CD14-positive monocyte (primary cell): Measurements from ENCODE around the gene ASPN. TPM values are rescaled to one million over a fixed set of nuclear protein-coding genes. Genes with fewer than 3 reads are reported as not detected.

ENCODE experiments used
- DNase-seq, 3 donors: peaks; one replicate each; pipeline ENCODE4 v3.0.0-alpha.2; 2011 to 2022
- H2AFZ ChIP-seq: 2 replicates; pipeline ENCODE4 v1.6.0; 2012; ENCODE audit warnings: mild to moderate bottlenecking, low read depth, low read length, inconsistent platforms; ENCODE audit not compliant: insufficient read depth, poor library complexity, severe bottlenecking
- H3K27ac ChIP-seq, 2 donors: 1 replicate in 1 of 2; 2 replicates in 1 of 2; pipeline ENCODE4 v1.5.1; 2012 to 2013; ENCODE audit warnings: low read length in 2 of 2, control low read depth in 1 of 2, inconsistent platforms in 1 of 2, low read depth in 1 of 2, mild to moderate bottlenecking in 1 of 2
- H3K27me3 ChIP-seq, 2 donors: one replicate each; pipeline versions ENCODE4 v1.6.0 to v1.6.1; 2011 to 2013; ENCODE audit warnings: low read length in 2 of 2; ENCODE audit not compliant: control insufficient read depth in 2 of 2, insufficient read depth in 2 of 2
- H3K36me3 ChIP-seq, 2 donors: replicated peaks in 1 of 2; 1 replicate in 1 of 2; 2 replicates in 1 of 2; pipeline versions ENCODE4 v1.5.1 to v1.6.1; 2012 to 2013; ENCODE audit warnings: low read length in 2 of 2, control low read depth in 1 of 2, inconsistent platforms in 1 of 2, mild to moderate bottlenecking in 1 of 2; ENCODE audit not compliant: insufficient read depth in 2 of 2, control insufficient read depth in 1 of 2
- H3K4me1 ChIP-seq, 2 donors: 1 replicate in 1 of 2; 2 replicates in 1 of 2; pipeline versions ENCODE4 v1.5.1 to v1.6.1; 2012 to 2013; ENCODE audit warnings: low read length in 2 of 2, control low read depth in 1 of 2, inconsistent platforms in 1 of 2, mild to moderate bottlenecking in 1 of 2, moderate library complexity in 1 of 2; ENCODE audit not compliant: insufficient read depth in 2 of 2, control insufficient read depth in 1 of 2
- H3K4me2 ChIP-seq: replicated peaks from 2 replicates; pipeline ENCODE3; 2012; ENCODE audit warnings: low read length, moderate library complexity, mild to moderate bottlenecking; ENCODE audit not compliant: poor library complexity, severe bottlenecking; ENCODE audit errors: extremely low read depth
- H3K4me3 ChIP-seq, 3 experiments: fragments of 200-600 bp in 1 of 3; sonication (generic) in 1 of 3; replicated peaks in 1 of 3; 1 replicate in 2 of 3; 2 replicates in 1 of 3; pipeline ENCODE4 v1.5.1; 2011 to 2013; ENCODE audit warnings: low read length in 3 of 3, mild to moderate bottlenecking in 3 of 3, control low read depth in 2 of 3, low read depth in 2 of 3, inconsistent platforms in 1 of 3, moderate library complexity in 1 of 3
- H3K79me2 ChIP-seq: 2 replicates; pipeline ENCODE4 v1.6.0; 2012; ENCODE audit warnings: mild to moderate bottlenecking, control low read depth, inconsistent platforms, low read length, moderate library complexity; ENCODE audit not compliant: insufficient read depth
- H3K9ac ChIP-seq: 2 replicates; pipeline ENCODE4 v1.6.0; 2017; ENCODE audit warnings: low read length, mild to moderate bottlenecking; ENCODE audit not compliant: insufficient read depth, poor library complexity, severe bottlenecking
- H3K9me3 ChIP-seq, 2 donors: replicated peaks in 1 of 2; 1 replicate in 1 of 2; 2 replicates in 1 of 2; pipeline versions ENCODE4 v1.5.1 to v1.6.1; 2012 to 2013; ENCODE audit warnings: low read length in 2 of 2, control low read depth in 1 of 2; ENCODE audit not compliant: control insufficient read depth in 1 of 2, insufficient read depth in 1 of 2
- H4K20me1 ChIP-seq: 2 replicates; pipeline ENCODE4 v1.6.0; 2012; ENCODE audit warnings: mild to moderate bottlenecking, low read length, control low read depth, moderate library complexity; ENCODE audit not compliant: insufficient read depth
- H3K27ac Mint-ChIP-seq, 7 donors: one replicate each; pipeline ENCODE4 v1.8.0; 2020; ENCODE audit warnings: mild to moderate bottlenecking in 7 of 7, mixed read lengths in 7 of 7, moderate library complexity in 6 of 7, inconsistent platforms in 2 of 7
- H3K27me3 Mint-ChIP-seq, 3 donors: one replicate each; pipeline ENCODE4 v1.8.0; 2021 to 2022; ENCODE audit warnings: low read depth in 3 of 3, mild to moderate bottlenecking in 3 of 3, mixed read lengths in 3 of 3, moderate library complexity in 3 of 3, inconsistent platforms in 1 of 3
- H3K36me3 Mint-ChIP-seq, 2 donors: one replicate each; pipeline ENCODE4 v1.8.0; 2020; ENCODE audit warnings: mixed read lengths in 2 of 2, inconsistent platforms in 1 of 2, mild to moderate bottlenecking in 1 of 2
- H3K4me1 Mint-ChIP-seq: one replicate; pipeline ENCODE4 v1.8.0; 2020; ENCODE audit warnings: mild to moderate bottlenecking, mixed read lengths
- H3K4me3 Mint-ChIP-seq, 2 donors: one replicate each; pipeline ENCODE4 v1.8.0; 2020; ENCODE audit warnings: mild to moderate bottlenecking in 2 of 2, mixed read lengths in 2 of 2, moderate library complexity in 1 of 2
- H3K9me3 Mint-ChIP-seq, 7 donors: one replicate each; pipeline ENCODE4 v1.8.0; 2020 to 2022; ENCODE audit warnings: mixed read lengths in 7 of 7, mild to moderate bottlenecking in 6 of 7, moderate library complexity in 6 of 7, inconsistent platforms in 2 of 7
- CTCF ChIP-seq: fragments of 200-600 bp; IDR thresholded peaks from one replicate; pipeline ENCODE4 v1.8.0; 2022; ENCODE audit warnings: antibody characterized with exemption, mild to moderate bottlenecking
- WGBS: methylation state at CpG from one replicate; pipeline ENCODE4 v1.1.5; 2013; ENCODE audit warnings: missing lambda C conversion rate; ENCODE audit not compliant: insufficient coverage; 5-methylcytosine and 5-hydroxymethylcytosine counted together
- intact Hi-C, 2 donors: fragments of 100-400 bp; cut with micrococcal nuclease; formaldehyde crosslinking; loops; one replicate each; pipeline versions ENCODE4 v1.15.0 to v1.15.1; 2023
- polyA plus RNA-seq, 3 donors: library from polyadenylated mRNA; depleted of rRNA in 1 of 3; unstranded in 2 of 3; stranded (reverse) in 1 of 3; fragments of 300-500 nt in 2 of 3; fragments of >200 nt in 1 of 3; fragmentation: Illumina TruSeq in 2 of 3; gene quantifications; 1 replicate in 2 of 3; 2 replicates in 1 of 3; pipeline ENCODE4 v1.2.3, GENCODE V29; 2012 to 2021

Gene ASPN
- polyA plus RNA-seq, 3 donors, result not detected

- H3K27me3 ChIP-seq, result no peaks in the 10 kb centered on the region
- WGBS, result no CpG with 5 or more reads among the region's 5 CpGs
- H3K4me2 ChIP-seq, result no peak overlapping the region
- no peak overlapping the region for H3K9ac ChIP-seq
- Mint-ChIP-seq H3K4me1 (no peaks in the 10 kb centered on the region), H3K27me3 (peaks cover 0 to 2% (median 2%) of the 10 kb centered on the region in 3 donors), H3K27ac (no peak overlapping the region), H3K4me3 (no peak overlapping the region), H3K9me3 (no peaks in the 10 kb centered on the region), H3K36me3 (peaks cover 5 to 13% of the 10 kb centered on the region in 2 donors)
- no peak overlapping the region for H3K4me3 ChIP-seq
- no peaks in the 10 kb centered on the region for H4K20me1 ChIP-seq
- H3K27ac ChIP-seq, result no peak overlapping the region
- no peaks in the 10 kb centered on the region for H3K9me3 ChIP-seq
- no peak for TF ChIP-seq CTCF
- no peaks in the 10 kb centered on the region for H3K36me3 ChIP-seq
- H2AFZ ChIP-seq, result no peak overlapping the region
- DNase-seq, result no peak
- no peaks in the 10 kb centered on the region for H3K79me2 ChIP-seq
- H3K4me1 ChIP-seq, result no peaks in the 10 kb centered on the region
- intact Hi-C loops, result no loop called here
Measured at GRCh38 chr9:92432350-92432749, 50.0 kb downstream of the ASPN start.

GRCh38 chr9:92429836-92430235, 52.5 kb downstream of the ASPN start:
- peaks cover 0 to 2% (median 0%) of the 10 kb centered on the region in 3 donors for H3K27me3 Mint-ChIP-seq
- Histone ChIP-seq H3K27ac (no peak overlapping the region), H3K79me2 (no peaks in the 10 kb centered on the region), H3K9ac (no peak overlapping the region), H3K4me2 (no peak overlapping the region), H3K27me3 (no peaks in the 10 kb centered on the region), H2AFZ (no peak overlapping the region), H3K4me1 (no peaks in the 10 kb centered on the region), H3K9me3 (no peaks in the 10 kb centered on the region), H3K36me3 (no peaks in the 10 kb centered on the region), H4K20me1 (no peaks in the 10 kb centered on the region), H3K4me3 (no peak overlapping the region)
- intact Hi-C loops, result no loop called here
- no peak overlapping the region for H3K4me3 Mint-ChIP-seq
- no peaks in the 10 kb centered on the region for H3K4me1 Mint-ChIP-seq
- no peak for DNase-seq
- no peak for TF ChIP-seq CTCF
- no peaks in the 10 kb centered on the region for H3K9me3 Mint-ChIP-seq
- peaks cover 5 to 16% of the 10 kb centered on the region in 2 donors for H3K36me3 Mint-ChIP-seq
- H3K27ac Mint-ChIP-seq, result no peak overlapping the region
- WGBS, result no CpG with 5 or more reads among the region's 2 CpGs
